Adipocyte (in vitro differentiated cells): ENCODE measurements around the gene KRTAP9-1.
"Not testable (repeated sequence)": the region's sequence is repeated elsewhere in the genome, so short reads cannot be mapped to it uniquely, and the experiment has no call there.

Source experiments
- DNase-seq: peaks from one replicate; pipeline ENCODE4 v3.0.0-alpha.2; 2015; ENCODE audit warnings: low read depth
- H3K27me3 ChIP-seq: replicated peaks from 2 replicates; pipeline ENCODE4 v1.7.0; 2013; ENCODE audit warnings: mild to moderate bottlenecking, low read length, moderate library complexity; ENCODE audit not compliant: control insufficient read depth, insufficient read depth
- H3K36me3 ChIP-seq: 2 replicates; pipeline ENCODE4 v1.7.0; 2013; ENCODE audit warnings: low read length, mild to moderate bottlenecking, moderate library complexity; ENCODE audit not compliant: control insufficient read depth, insufficient read depth, severe bottlenecking
- H3K4me1 ChIP-seq: 2 replicates; pipeline ENCODE4 v1.7.0; 2013; ENCODE audit warnings: mild to moderate bottlenecking, low read length, moderate library complexity; ENCODE audit not compliant: control insufficient read depth, insufficient read depth
- H3K4me3 ChIP-seq: 2 replicates; pipeline ENCODE4 v1.7.0; 2013; ENCODE audit warnings: mild to moderate bottlenecking, low read length, moderate library complexity
- H3K9ac ChIP-seq: 2 replicates; pipeline ENCODE4 v1.7.0; 2013; ENCODE audit warnings: mild to moderate bottlenecking, low read length, moderate library complexity
- H3K9me3 ChIP-seq: 2 replicates; pipeline ENCODE4 v1.7.0; 2013; ENCODE audit warnings: mild to moderate bottlenecking, low read length, moderate library complexity; ENCODE audit not compliant: control insufficient read depth

Gene KRTAP9-1

DNA sequence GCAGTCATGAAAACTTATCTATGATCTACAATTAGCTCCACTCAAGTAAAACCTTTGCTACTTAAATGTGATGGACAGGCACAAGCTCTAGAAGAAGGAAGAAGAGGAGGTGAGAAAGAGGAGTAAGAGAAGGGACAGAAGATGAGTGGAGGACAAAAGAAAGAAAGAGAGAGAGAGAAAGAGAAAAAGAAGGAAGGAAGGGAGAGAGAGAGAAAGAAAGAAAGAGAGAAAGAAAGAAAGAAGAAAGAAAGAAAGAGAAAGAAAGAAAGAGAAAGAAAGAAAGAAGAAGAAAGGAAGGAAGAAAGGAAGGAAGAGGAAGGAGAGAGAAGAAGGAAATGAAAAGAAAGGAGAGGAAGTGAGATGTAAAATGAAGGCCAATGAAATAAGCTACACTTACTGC lies 40.4 kb downstream of the KRTAP9-1 start:
- no peaks in the 10 kb centered on the region for H3K9me3 ChIP-seq
- H3K4me1 ChIP-seq = peaks cover 6% of the 10 kb centered on the region
- H3K27me3 ChIP-seq = peaks cover 21% of the 10 kb centered on the region
- H3K36me3 ChIP-seq = no peaks in the 10 kb centered on the region
- no peak for DNase-seq
- no peak overlapping the region for H3K9ac ChIP-seq
- no peak overlapping the region for H3K4me3 ChIP-seq

DNA sequence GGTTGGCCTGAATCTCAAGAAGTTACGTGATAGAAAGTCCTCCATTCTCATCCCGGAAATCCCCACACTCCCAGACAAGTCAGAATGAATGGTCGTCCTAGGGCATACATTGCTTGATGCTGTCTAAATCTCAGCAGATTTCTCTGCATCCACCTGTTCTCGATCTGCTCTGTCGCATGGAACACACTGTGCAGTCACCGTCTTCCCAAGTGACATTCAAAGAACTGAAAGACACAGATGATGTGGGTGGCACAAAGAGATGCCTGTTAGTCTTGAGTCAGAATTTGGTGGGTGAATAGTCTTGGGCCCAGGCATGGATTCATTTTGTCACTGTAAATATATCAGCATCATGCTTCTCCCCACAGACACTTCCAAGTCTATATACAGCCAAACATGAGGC lies 42.0 kb downstream of the KRTAP9-1 start:
- H3K4me1 ChIP-seq = peaks cover 6% of the 10 kb centered on the region
- no peaks in the 10 kb centered on the region for H3K9me3 ChIP-seq
- DNase-seq = no peak
- peaks cover 16% of the 10 kb centered on the region for H3K27me3 ChIP-seq
- no peak overlapping the region for H3K4me3 ChIP-seq
- no peak overlapping the region for H3K9ac ChIP-seq
- no peaks in the 10 kb centered on the region for H3K36me3 ChIP-seq

DNA sequence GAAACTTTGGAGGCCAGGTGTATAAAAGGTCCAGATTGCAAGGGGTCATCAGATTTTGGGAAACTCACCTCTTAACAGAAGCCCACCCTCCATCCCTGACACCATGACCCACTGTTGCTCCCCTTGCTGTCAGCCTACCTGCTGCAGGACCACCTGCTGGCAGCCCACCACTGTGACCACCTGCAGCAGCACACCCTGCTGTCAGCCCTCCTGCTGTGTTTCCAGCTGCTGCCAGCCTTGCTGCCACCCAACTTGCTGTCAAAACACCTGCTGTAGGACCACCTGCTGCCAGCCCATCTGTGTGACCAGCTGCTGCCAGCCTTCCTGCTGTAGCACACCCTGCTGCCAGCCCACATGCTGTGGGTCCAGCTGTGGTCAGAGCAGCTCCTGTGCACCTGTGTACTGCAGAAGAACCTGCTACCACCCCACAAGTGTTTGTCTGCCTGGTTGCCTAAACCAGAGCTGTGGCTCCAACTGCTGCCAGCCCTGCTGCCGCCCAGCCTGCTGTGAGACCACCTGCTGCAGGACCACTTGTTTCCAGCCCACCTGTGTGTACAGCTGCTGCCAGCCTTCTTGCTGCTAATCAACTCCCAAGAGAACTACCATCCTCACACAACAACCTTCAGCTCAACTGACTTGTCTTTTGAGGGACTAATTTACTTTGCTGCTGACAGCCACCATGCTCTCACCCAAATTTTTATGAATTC lies 42.9 kb downstream of the KRTAP9-1 start, which contains the start of gene KRTAP9-3:
Gene KRTAP9-3 (plus strand): TSS at position 51 of the 707 bp plus-strand sequence. CDS start 53 bp downstream, at position 104.
- DNase-seq, H3K9me3 ChIP-seq, H3K9ac ChIP-seq, H3K36me3 ChIP-seq, H3K4me3 ChIP-seq, H3K4me1 ChIP-seq: not testable (repeated sequence)
- H3K27me3 ChIP-seq = peaks cover 16% of the 10 kb centered on the region

DNA sequence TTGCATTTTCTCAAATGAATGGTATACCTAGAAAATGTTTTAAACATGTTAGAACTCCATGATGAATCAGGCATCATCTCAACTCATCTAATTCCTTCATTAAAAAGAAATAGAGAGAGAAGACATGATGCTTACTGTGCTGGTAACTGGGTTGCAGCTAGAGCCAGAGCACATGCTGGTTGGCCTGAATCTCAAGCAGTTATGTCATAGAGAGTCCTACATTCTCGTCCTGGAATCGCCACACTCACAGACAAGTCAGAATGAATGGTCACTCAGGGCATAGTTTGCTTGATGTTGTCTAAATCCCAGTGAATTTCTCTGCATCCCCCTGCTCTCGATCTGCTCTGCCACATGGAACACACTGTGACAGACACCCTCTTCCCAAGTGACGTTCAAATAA lies 47.4 kb downstream of the KRTAP9-1 start:
- H3K9ac ChIP-seq, H3K4me1 ChIP-seq, H3K9me3 ChIP-seq, DNase-seq, H3K4me3 ChIP-seq, H3K36me3 ChIP-seq: not testable (repeated sequence)
- H3K27me3 ChIP-seq = peaks cover 11% of the 10 kb centered on the region

DNA sequence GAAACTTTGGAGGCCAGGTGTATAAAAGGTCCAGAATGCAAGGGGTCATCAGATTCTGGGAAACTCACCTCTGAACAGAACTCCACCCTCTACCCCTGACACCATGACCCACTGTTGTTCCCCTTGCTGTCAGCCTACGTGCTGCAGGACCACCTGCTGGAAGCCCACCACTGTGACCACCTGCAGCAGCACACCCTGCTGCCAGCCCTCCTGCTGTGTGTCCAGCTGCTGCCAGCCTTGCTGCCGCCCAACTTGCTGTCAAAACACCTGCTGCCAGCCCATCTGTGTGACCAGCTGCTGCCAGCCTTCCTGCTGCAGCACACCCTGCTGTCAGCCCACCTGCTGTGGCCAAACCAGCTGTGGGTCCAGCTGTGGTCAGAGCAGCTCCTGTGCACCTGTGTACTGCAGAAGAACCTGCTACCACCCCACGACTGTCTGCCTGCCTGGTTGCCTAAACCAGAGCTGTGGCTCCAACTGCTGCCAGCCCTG lies 48.3 kb downstream of the KRTAP9-1 start, which contains the start of gene KRTAP9-8:
Gene KRTAP9-8 (plus strand): TSS at position 51 of the 489 bp plus-strand sequence. CDS start 53 bp downstream, at position 104.
- not testable (repeated sequence) for H3K9ac ChIP-seq, DNase-seq, H3K27me3 ChIP-seq, H3K36me3 ChIP-seq, H3K4me3 ChIP-seq, H3K4me1 ChIP-seq, H3K9me3 ChIP-seq
